Hematopoietic multipotent progenitor cell (in vitro differentiated cells): Measurements from ENCODE around the gene NAXD. TPM values are rescaled to one million over a fixed set of nuclear protein-coding genes. Genes with fewer than 3 reads are reported as not detected.

ENCODE experiments used
- DNase-seq, 3 donors: peaks; one replicate each; pipeline ENCODE4 v3.0.0-alpha.2; 2011 to 2015; ENCODE audit warnings: low read depth in 2 of 3, low spot score in 2 of 3
- total RNA-seq: library from RNA; depleted of rRNA; stranded (reverse); fragments of >200 nt; gene quantifications from one replicate; pipeline ENCODE4 v1.2.3, GENCODE V29; 2012

The NAXD gene
- total RNA-seq, 1 donor, result 12.1 TPM

DNA sequence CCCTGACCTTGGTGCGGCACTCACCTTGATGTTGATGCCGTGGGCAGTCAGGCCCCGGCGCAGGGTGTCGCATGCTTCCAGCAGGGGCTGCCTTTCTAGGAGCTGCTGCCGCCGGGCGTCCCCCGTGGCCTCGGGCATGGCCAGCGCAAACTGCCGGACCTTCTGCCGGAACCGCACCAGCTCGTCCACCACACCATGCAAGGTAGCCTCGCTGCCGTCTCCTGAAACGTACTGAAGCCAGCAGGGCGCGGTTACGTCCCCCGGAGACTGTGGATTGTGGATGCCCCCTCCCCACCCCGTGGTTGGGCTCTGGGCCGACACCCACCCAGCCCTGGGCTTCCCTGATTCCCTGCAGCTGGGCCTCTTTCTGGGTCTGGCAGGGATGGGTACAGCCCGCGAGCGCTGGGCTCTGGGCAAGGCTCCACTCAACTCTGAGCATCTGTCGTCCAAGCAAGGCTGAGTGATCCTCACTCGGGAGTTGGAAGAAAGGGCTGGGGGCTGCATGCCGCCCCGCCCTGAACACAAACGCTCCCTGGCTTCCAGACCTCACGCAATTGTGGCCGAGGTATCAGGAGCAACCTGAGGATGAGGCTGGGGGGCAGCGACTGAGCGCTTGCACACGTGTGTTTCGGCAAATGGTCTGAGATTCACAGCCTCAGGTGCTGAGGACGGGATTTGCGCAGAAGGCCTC lies 27.1 kb downstream of the NAXD start:
- no peak for DNase-seq

- no peak for DNase-seq
Observed at GRCh38 chr13:110643324-110643723, 28.0 kb downstream of the NAXD start.

- no peak for DNase-seq
Observed at GRCh38 chr13:110643768-110644421, 28.6 kb downstream of the NAXD start.

- peak in 2 of 3 donors; percentile 77 to 85 for DNase-seq
Observed at GRCh38 chr13:110644892-110645521, 29.7 kb downstream of the NAXD start.

DNA sequence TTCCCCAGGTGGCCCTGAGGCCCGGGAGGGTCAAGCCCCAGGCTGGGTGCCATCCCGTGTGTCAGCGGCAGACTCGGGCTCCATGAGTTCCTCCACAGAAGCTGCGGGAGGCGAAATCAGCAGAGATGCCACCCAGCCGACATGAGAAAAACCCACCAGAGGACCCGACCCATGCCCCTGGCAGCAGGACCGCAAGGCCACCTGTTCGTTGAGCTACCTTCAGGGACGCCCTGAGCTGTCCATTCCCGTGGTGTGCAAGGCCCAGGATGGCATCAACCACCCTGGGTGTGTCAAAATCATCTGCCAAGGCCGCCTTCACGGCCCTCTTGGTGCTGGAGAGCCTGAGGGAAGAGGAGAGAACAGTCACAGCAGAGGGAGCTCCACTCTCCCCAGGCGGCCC lies 30.4 kb downstream of the NAXD start:
- no peak for DNase-seq

DNA sequence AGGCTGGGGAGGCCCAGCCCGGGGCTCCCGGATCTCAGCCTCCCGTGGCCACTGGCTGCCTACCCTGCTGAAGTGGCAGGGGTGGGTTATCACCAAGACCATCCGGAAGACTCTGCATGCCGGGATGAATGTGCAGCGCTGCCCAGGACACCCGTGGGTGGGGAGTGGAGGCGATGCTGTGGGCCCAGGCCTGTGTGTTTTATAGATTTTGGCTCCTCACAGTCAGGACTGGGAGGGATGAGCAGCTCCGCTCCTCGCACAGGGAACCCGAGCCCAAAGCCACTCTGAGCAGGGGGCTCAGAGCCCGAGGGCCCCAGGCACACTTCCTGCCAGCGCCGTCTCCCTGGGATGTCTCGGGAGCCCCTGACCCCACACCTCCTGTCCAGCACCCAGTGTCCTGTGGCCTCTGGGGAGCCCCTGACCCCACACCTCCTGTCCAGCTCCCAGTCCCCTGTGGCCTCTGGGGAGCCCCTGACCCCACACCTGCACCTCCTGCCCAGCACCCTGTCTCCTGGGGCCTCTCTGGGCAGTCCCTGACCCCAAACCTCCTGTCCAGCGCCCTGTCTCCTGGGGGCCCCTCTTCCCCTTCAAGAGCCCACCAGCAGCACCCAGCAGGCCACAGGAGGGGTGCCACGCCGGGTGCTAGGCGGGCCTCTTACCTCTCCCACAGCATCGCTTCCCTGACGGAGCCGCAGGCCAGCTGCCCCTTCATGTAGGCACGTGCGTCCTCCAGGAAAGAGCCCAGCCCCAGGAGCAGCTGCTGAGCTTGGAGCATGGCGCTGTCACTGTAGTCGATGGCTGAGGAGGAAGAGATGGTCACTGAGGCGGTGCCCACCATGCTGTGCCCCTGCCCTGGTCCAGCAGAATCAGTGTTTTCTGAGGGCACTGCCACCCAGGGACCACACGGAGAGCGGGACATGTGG lies 31.4 kb downstream of the NAXD start:
- DNase-seq, result no peak

DNA sequence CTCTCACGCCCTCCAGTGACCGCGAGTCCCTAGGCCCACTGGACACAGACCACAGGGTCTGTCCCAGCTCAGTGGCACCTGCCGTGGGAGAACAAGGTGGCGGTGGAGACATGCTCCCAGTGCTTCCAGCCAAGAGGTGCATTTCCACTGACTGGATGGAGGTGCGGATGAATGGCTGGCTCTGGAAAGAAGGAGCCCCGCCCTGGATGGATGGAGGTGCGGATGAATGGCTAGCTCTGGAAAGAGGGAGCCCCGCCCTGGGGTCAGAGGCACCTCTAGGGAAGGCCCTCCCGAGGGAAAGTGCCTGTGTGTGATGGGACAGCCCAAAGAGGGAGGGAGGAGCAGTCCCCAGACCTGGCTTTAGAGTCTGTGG lies 32.0 kb downstream of the NAXD start:
- DNase-seq, result no peak

- DNase-seq, result no peak
Observed at GRCh38 chr13:110648146-110648819, 32.9 kb downstream of the NAXD start.

- DNase-seq, result no peak
Observed at GRCh38 chr13:110648848-110649421, 33.6 kb downstream of the NAXD start.

DNA sequence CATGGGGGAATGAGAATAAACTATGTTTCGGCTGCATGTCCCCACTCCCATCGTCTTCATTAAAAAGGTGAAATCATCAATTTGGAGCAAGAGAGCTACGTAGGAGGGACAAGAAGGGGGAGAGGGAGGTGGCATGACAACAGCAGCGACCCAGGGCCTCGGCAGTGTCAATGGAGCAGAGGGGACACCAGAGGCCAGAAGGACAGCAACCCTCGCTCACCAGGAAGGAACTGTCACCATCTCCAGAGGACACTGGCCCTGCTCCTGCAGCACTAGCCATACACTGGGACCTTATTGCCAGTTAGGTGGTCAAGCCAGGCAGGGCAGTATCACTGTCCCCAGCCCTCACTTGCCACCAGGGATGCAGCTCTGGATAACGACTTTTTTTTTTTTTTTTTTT lies 34.2 kb downstream of the NAXD start:
- DNase-seq, result no peak

DNA sequence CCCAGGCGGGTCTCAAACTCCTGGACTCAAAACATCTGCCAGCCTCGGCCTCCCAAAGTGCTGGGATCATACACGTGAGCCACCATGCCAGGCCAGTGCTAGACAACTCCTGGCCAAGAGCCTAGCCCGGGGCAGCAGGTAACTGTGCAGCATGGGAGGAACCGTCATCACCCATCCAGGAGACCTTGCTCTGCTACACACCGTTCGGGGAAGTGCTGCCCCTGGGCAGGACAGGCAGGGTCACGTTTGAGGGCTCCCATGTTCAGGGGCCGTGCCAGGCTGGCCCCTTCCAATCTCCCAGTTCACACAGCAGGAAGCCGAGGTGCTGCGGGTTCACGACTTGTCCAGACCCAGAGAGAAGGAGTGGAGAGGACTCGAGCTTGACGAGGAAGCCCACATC lies 35.1 kb downstream of the NAXD start:
- no peak for DNase-seq

GRCh38 chr13:110651271-110651670 lies 35.9 kb downstream of the NAXD start:
- no peak for DNase-seq

DNA sequence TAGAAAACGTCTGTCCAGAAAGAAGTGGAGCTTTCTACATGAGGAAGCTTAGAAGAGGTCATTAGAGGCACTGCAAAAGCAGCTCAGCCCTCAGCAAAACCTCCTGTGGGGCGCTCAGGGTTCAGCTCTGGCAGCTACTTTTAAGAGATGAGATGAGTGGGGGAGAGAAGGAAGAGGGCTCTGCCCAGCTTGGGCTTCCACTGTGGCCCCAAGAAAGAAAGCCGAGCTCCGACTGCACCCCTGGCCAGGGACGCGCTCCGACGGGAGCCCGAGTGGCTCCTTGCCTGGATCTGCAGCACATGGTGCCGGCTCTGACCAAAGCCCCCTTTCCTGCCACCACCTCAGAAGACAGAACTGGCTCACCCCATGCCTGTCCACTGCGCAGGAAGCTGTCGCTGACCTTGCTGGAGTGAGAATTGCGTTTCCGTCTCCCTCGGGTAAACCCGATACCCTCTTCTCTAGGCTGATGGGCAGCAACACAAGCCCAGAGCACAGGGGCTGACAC lies 36.4 kb downstream of the NAXD start:
- no peak for DNase-seq

- no peak for DNase-seq
Observed at GRCh38 chr13:110652231-110652730, 36.9 kb downstream of the NAXD start.

DNA sequence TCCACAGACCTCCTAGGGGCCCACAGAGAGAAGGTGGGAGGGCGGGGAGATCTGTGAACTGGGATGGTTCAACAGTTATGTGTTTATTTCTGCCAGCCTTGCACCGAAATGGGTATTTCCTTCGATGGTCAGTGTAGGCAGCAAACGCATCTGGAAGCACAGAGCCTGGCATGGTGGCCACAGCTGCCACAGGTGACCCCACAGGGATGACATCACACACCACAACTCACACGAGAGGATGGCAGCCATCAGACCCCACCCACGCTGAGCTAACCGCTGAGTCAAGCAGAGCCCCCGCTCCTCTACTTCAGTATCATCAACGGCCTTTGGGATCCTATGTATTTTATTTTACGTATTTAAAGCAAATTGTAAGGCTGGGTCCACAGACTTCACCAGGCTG lies 37.4 kb downstream of the NAXD start:
- no peak for DNase-seq

DNA sequence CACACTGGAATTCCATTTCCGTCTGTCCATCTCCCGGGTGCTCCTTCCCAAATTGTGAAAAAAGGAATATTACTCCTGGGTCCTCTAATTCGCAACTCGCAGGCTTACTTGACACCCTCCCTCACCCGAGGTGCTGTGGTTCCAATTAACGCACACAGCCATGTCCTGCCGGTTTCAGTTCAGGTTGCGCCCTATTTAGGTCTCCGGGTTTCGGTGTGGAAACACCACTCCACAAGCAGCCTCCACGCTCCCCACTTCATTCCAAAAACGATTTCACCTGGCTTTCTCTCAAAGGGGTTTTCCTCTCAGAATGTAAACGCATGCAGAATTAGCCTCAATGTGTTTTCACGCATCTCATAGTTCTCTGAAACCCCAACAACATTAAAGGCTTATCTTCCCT lies 37.9 kb downstream of the NAXD start:
- no peak for DNase-seq

GRCh38 chr13:110653851-110654250 lies 38.5 kb downstream of the NAXD start:
- no peak for DNase-seq

- no peak for DNase-seq
Observed at GRCh38 chr13:110657196-110657595, 41.9 kb downstream of the NAXD start.

- DNase-seq, result peak in 2 of 3 donors; percentile 36 to 76
Observed at GRCh38 chr13:110658218-110658911, 43.0 kb downstream of the NAXD start.
